Activated CD8-positive, alpha-beta T cell treated with anti-CD3 and anti-CD28 coated beads for 36 hours (primary cell): ENCODE data around the gene MYBBP1A. TPM values are rescaled to one million over a fixed set of nuclear protein-coding genes. Genes with fewer than 3 reads are reported as not detected.

Source experiments
- ATAC-seq: fragments of 200-7000 bp; cut with Tn5 transposase; one replicate; pipeline ENCODE4 v1.10.0; 2021; ENCODE audit warnings: mild to moderate bottlenecking, moderate library complexity
- CTCF ChIA-PET: fragments of 350-600 bp; sonication (Branson Sonifier 250); formaldehyde crosslinking; loops from one replicate; lab custom pipeline; 2021; ENCODE audit warnings: antibody characterized with exemption; lab: Charles Lee
- POLR2A ChIA-PET: fragments of 350-600 bp; sonication (Branson Sonifier 250); formaldehyde crosslinking; loops from one replicate; lab custom pipeline; 2021; ENCODE audit warnings: antibody characterized with exemption; lab: Charles Lee
- DNase-seq: peaks from one replicate; pipeline ENCODE4 v3.0.0-alpha.2; 2020
- H3K27ac Mint-ChIP-seq: one replicate; pipeline ENCODE4 v1.8.0; 2021; ENCODE audit warnings: mild to moderate bottlenecking, mixed read lengths
- H3K27me3 Mint-ChIP-seq: one replicate; pipeline ENCODE4 v1.8.0; 2021; ENCODE audit warnings: mixed read lengths
- H3K36me3 Mint-ChIP-seq: one replicate; pipeline ENCODE4 v1.8.0; 2021; ENCODE audit warnings: low read depth, mixed read lengths
- H3K4me1 Mint-ChIP-seq: one replicate; pipeline ENCODE4 v1.8.0; 2021; ENCODE audit warnings: low read depth, mixed read lengths
- H3K4me3 Mint-ChIP-seq: one replicate; pipeline ENCODE4 v1.8.0; 2021; ENCODE audit warnings: mild to moderate bottlenecking, moderate library complexity, mixed read lengths
- H3K9me3 Mint-ChIP-seq: one replicate; pipeline ENCODE4 v1.8.0; 2021; ENCODE audit warnings: mixed read lengths
- CTCF ChIP-seq: fragments of 200-600 bp; IDR thresholded peaks from one replicate; pipeline ENCODE4 v1.8.0; 2022; ENCODE audit warnings: antibody characterized with exemption, mild to moderate bottlenecking
- intact Hi-C: fragments of 100-400 bp; cut with micrococcal nuclease; formaldehyde crosslinking; loops from one replicate; pipeline ENCODE4 v1.10.0; 2022
- total RNA-seq, 2 experiments: library from RNA; stranded (reverse); gene quantifications; one replicate each; pipeline ENCODE4 v1.2.3, GENCODE V29; 2021

Gene MYBBP1A
- total RNA-seq, 2 experiments from 2014 or later, result 104 to 107 TPM

GRCh38 chr17:4534515-4534914 lies 20.7 kb downstream of the MYBBP1A start:
- no peak for TF ChIP-seq CTCF
- intact Hi-C loops, result loop anchor here (10.0 kb wide), 1 partner anchor 110 kb away; no protein-coding TSS in a partner anchor
- H3K4me3 Mint-ChIP-seq, result no peak overlapping the region
- peaks cover 2% of the 10 kb centered on the region for H3K4me1 Mint-ChIP-seq
- H3K36me3 Mint-ChIP-seq, result no peaks in the 10 kb centered on the region
- no peak overlapping the region for H3K27ac Mint-ChIP-seq
- H3K9me3 Mint-ChIP-seq, result no peaks in the 10 kb centered on the region
- ATAC-seq, result no peak
- POLR2A ChIA-PET, result interaction anchor here (0.6 to 2.4 kb wide), 4 partner anchors 10 to 525 kb away, joined by 3 to 9 read pairs (median 4); no protein-coding TSS in a partner anchor
- peaks cover 1% of the 10 kb centered on the region for H3K27me3 Mint-ChIP-seq
- no peak for DNase-seq
- CTCF ChIA-PET, result no interaction called here

GRCh38 chr17:4533523-4534504 lies 21.4 kb downstream of the MYBBP1A start:
- POLR2A ChIA-PET, result interaction anchor here (1.4 kb wide), 1 partner anchor 13 kb away, joined by 4 read pairs; no protein-coding TSS in a partner anchor
- no peak overlapping the region for H3K4me3 Mint-ChIP-seq
- ATAC-seq (no peak), DNase-seq (peak; percentile 18)
- no peak overlapping the region for H3K27ac Mint-ChIP-seq
- CTCF ChIA-PET, result no interaction called here
- peaks cover 1% of the 10 kb centered on the region for H3K27me3 Mint-ChIP-seq
- H3K36me3 Mint-ChIP-seq, result no peaks in the 10 kb centered on the region
- intact Hi-C loops, result loop anchor here (10.0 kb wide), 1 partner anchor 109 kb away; no protein-coding TSS in a partner anchor
- no peak for TF ChIP-seq CTCF
- no peaks in the 10 kb centered on the region for H3K9me3 Mint-ChIP-seq
- H3K4me1 Mint-ChIP-seq, result peaks cover 2% of the 10 kb centered on the region

- DNase-seq (no peak), ATAC-seq (no peak)
- Mint-ChIP-seq H3K9me3 (no peaks in the 10 kb centered on the region), H3K4me1 (peaks cover 2% of the 10 kb centered on the region), H3K27ac (no peak overlapping the region), H3K36me3 (no peaks in the 10 kb centered on the region), H3K27me3 (peaks cover 1% of the 10 kb centered on the region), H3K4me3 (no peak overlapping the region)
- POLR2A ChIA-PET, result no interaction called here
- TF ChIP-seq CTCF, result no peak
- CTCF ChIA-PET, result no interaction called here
- intact Hi-C loops, result loop anchor here (10.0 kb wide), 1 partner anchor 108 kb away; no protein-coding TSS in a partner anchor
Measured at GRCh38 chr17:4532860-4533522, 22.2 kb downstream of the MYBBP1A start.

- Mint-ChIP-seq H3K36me3 (no peaks in the 10 kb centered on the region), H3K27ac (no peak overlapping the region), H3K4me1 (peaks cover 2% of the 10 kb centered on the region), H3K9me3 (no peaks in the 10 kb centered on the region), H3K27me3 (peaks cover 1% of the 10 kb centered on the region), H3K4me3 (no peak overlapping the region)
- no peak for TF ChIP-seq CTCF
- ATAC-seq (no peak), DNase-seq (no peak)
- ChIA-PET CTCF (no interaction called here), POLR2A (no interaction called here)
- intact Hi-C loops, result loop anchor here (10.0 kb wide), 1 partner anchor 107 kb away; no protein-coding TSS in a partner anchor
Measured at GRCh38 chr17:4531988-4532736, 23.0 kb downstream of the MYBBP1A start.
